UCSD-AML1 (cell line): Measurements from ENCODE around the gene FMN1.
"Not testable (repeated sequence)": the region's sequence is repeated elsewhere in the genome, so short reads cannot be mapped to it uniquely, and the experiment has no call there.

Source experiments
- DNase-seq: peaks from one replicate; lab custom pipeline; 2025; ENCODE audit not compliant: unreplicated experiment; lab: John Stamatoyannopoulos, UW

The FMN1 gene

GRCh38 chr15:32866454-32867312, 327.8 kb downstream of the FMN1 start:
- DNase-seq, result no peak

GRCh38 chr15:32864841-32865240, 329.7 kb downstream of the FMN1 start:
- no peak for DNase-seq

- no peak for DNase-seq
These were observed 330.5 kb downstream of the FMN1 start for GRCh38 chr15:32864051-32864450.

- no peak for DNase-seq
These were observed 332.8 kb downstream of the FMN1 start for GRCh38 chr15:32861761-32862160.

- no peak for DNase-seq
These were observed 333.3 kb downstream of the FMN1 start for GRCh38 chr15:32861174-32861573.

GRCh38 chr15:32859996-32860395, 334.5 kb downstream of the FMN1 start:
- no peak for DNase-seq

GRCh38 chr15:32859251-32859650, 335.3 kb downstream of the FMN1 start:
- DNase-seq, result no peak

GRCh38 chr15:32857732-32858131, 336.8 kb downstream of the FMN1 start:
- DNase-seq, result no peak

- DNase-seq, result no peak
These were observed 337.8 kb downstream of the FMN1 start for GRCh38 chr15:32856753-32857152.

GRCh38 chr15:32855942-32856341, 338.6 kb downstream of the FMN1 start:
- no peak for DNase-seq

- DNase-seq, result no peak
These were observed 340.9 kb downstream of the FMN1 start for GRCh38 chr15:32853592-32853991.

GRCh38 chr15:32852771-32853170, 341.7 kb downstream of the FMN1 start:
- DNase-seq, result no peak

GRCh38 chr15:32852017-32852416, 342.5 kb downstream of the FMN1 start:
- no peak for DNase-seq

- DNase-seq, result no peak
These were observed 342.9 kb downstream of the FMN1 start for GRCh38 chr15:32851572-32851971.

- DNase-seq, result no peak
These were observed 344.5 kb downstream of the FMN1 start for GRCh38 chr15:32849769-32850668.

- not testable (repeated sequence) for DNase-seq
These were observed 347.8 kb downstream of the FMN1 start for GRCh38 chr15:32846671-32847070.

GRCh38 chr15:32844118-32844711, 350.3 kb downstream of the FMN1 start:
- DNase-seq, result no peak

- no peak for DNase-seq
These were observed 351.2 kb downstream of the FMN1 start for GRCh38 chr15:32843219-32843815.

GRCh38 chr15:32842081-32842480, 352.4 kb downstream of the FMN1 start:
- DNase-seq, result no peak

- no peak for DNase-seq
These were observed 353.8 kb downstream of the FMN1 start for GRCh38 chr15:32840507-32841245.
